K562 (cell line): ENCODE data around the gene MYO18A. TPM values are rescaled to one million over a fixed set of nuclear protein-coding genes. Genes with fewer than 3 reads are reported as not detected.

Experiments used
- ATAC-seq: fragments of 200-7000 bp; cut with Tn5 transposase; 3 replicates; pipeline ENCODE4 v1.9.1; 2020; ENCODE audit warnings: moderate library complexity
- BruUV-seq: library from RNA; stranded (reverse); fragments of 400-500 nt; replicated peaks from 2 replicates; lab custom pipeline; 2021; lab: Mats Ljungman, UMichigan
- CTCF ChIA-PET: fragments of 300-600 bp; formaldehyde crosslinking; extraction: SDS; loops from one replicate; lab custom pipeline; 2021; ENCODE audit warnings: low intra/inter-chr PET ratio; lab: Yijun Ruan, JAX
- POLR2A ChIA-PET: fragments of 300-600, 350-650 bp; sonication (Branson Sonifier 250); formaldehyde crosslinking; extraction: SDS; loops from one replicate; lab custom pipeline; 2021; ENCODE audit warnings: antibody characterized with exemption, inconsistent platforms; lab: Yijun Ruan, JAX
- DNase-seq, 4 experiments: peaks; one replicate each; pipeline versions ENCODE4 v3.0.0 to v3.0.0-alpha.2; 2011 to 2018; ENCODE audit warnings: low spot score in 3 of 4, mixed read lengths in 3 of 4; ENCODE audit errors: extremely low read depth in 1 of 4
- FAIRE-seq: peaks from 2 replicates; lab custom pipeline; 2011; peaks lifted over from hg19 to GRCh38; lab: Jason Lieb, UNC
- H2AFZ ChIP-seq: 2 replicates; pipeline ENCODE4 v1.6.0; 2011; ENCODE audit warnings: low read depth, low read length, control low read depth, inconsistent platforms
- H3K27ac ChIP-seq: fragments of 200-600 bp; 3 replicates; pipeline ENCODE4 v1.8.0; 2011; ENCODE audit warnings: low read depth, mild to moderate bottlenecking, control low read depth, inconsistent platforms, low read length, moderate library complexity, mixed read lengths; ENCODE audit errors: extremely low read depth
- H3K27me3 ChIP-seq, 2 experiments: fragments of 300-600 bp in 1 of 2; 2 replicates in 1 of 2; 3 replicates in 1 of 2; pipeline versions ENCODE4 v1.6.0 to v1.8.0; 2011; ENCODE audit warnings: inconsistent platforms in 2 of 2, low read length in 2 of 2, mild to moderate bottlenecking in 1 of 2, mixed read lengths in 1 of 2, moderate library complexity in 1 of 2; ENCODE audit not compliant: control insufficient read depth in 2 of 2, insufficient read depth in 2 of 2
- H3K36me3 ChIP-seq: fragments of 300-600 bp; 3 replicates; pipeline ENCODE4 v1.8.0; 2011; ENCODE audit warnings: mild to moderate bottlenecking, low read length, inconsistent platforms; ENCODE audit not compliant: control insufficient read depth, insufficient read depth
- H3K4me1 ChIP-seq, 2 experiments: fragments of 200-600 bp in 1 of 2; replicated peaks in 1 of 2; 2 replicates in 1 of 2; 3 replicates in 1 of 2; pipeline versions ENCODE4 v1.5.1 to v1.8.0; 2011; ENCODE audit warnings: inconsistent platforms in 2 of 2, low read length in 2 of 2, mild to moderate bottlenecking in 1 of 2, mixed read lengths in 1 of 2, moderate library complexity in 1 of 2; ENCODE audit not compliant: control insufficient read depth in 2 of 2, insufficient read depth in 2 of 2
- H3K4me2 ChIP-seq: 2 replicates; pipeline ENCODE4 v1.6.1; 2011; ENCODE audit warnings: low read length, control low read depth, inconsistent platforms, mixed read lengths; ENCODE audit not compliant: insufficient read depth
- H3K4me3 ChIP-seq: fragments of 200-600 bp; sonication (generic), shearing (Covaris generic); 2 replicates; pipeline ENCODE4 v1.5.1; 2016; ENCODE audit warnings: control low read depth, inconsistent platforms
- H3K79me2 ChIP-seq: fragments of 200-600 bp; 3 replicates; pipeline ENCODE4 v1.8.0; 2011; ENCODE audit warnings: low read length, inconsistent platforms; ENCODE audit not compliant: control insufficient read depth, insufficient read depth
- H3K9ac ChIP-seq, 2 experiments: 2 replicates each; pipeline versions ENCODE4 v1.6.0 to v1.6.1; 2011; ENCODE audit warnings: low read depth in 2 of 2, low read length in 2 of 2, control low read depth in 1 of 2, inconsistent platforms in 1 of 2, mild to moderate bottlenecking in 1 of 2, mixed read lengths in 1 of 2; ENCODE audit not compliant: insufficient read depth in 1 of 2
- H3K9me1 ChIP-seq: one replicate; pipeline ENCODE4 v1.6.0; 2011; ENCODE audit warnings: inconsistent platforms, mild to moderate bottlenecking, low read length, moderate library complexity; ENCODE audit not compliant: control insufficient read depth, insufficient read depth
- H3K9me3 ChIP-seq: replicated peaks from 2 replicates; pipeline ENCODE4 v1.5.1; 2011; ENCODE audit warnings: low read depth, low read length, inconsistent platforms; ENCODE audit not compliant: control insufficient read depth, insufficient read depth
- H4K20me1 ChIP-seq: replicated peaks from 2 replicates; pipeline ENCODE4 v1.6.1; 2011; ENCODE audit warnings: low read length, inconsistent platforms, mixed read lengths; ENCODE audit not compliant: control insufficient read depth, insufficient read depth
- BDP1 ChIP-seq: IDR thresholded peaks from 3 replicates; pipeline ENCODE4 v1.6.1; 2011; ENCODE audit not compliant: insufficient read length, insufficient read depth
- GATA2 ChIP-seq: sonication (generic); formaldehyde crosslinking; IDR thresholded peaks from 2 replicates; pipeline ENCODE4 v1.4.0; 2020; ENCODE audit warnings: mild to moderate bottlenecking, missing genetic modification reagents
- MAX ChIP-seq: sonication (generic); formaldehyde crosslinking; IDR thresholded peaks from 2 replicates; pipeline ENCODE4 v1.9.0; 2022; ENCODE audit warnings: mild to moderate bottlenecking, missing genetic modification reagents
- NFIC ChIP-seq: fragments of 450-650 bp; IDR thresholded peaks from 2 replicates; pipeline ENCODE4 v1.6.1; 2017; ENCODE audit warnings: mild to moderate bottlenecking, inconsistent platforms
- ZFP30 ChIP-seq: fragments of 250-450 bp; sonication (Bioruptor Pico); IDR thresholded peaks from 2 replicates; pipeline ENCODE4 v1.8.0; 2022; ENCODE audit warnings: moderate library complexity, mild to moderate bottlenecking, inconsistent platforms, borderline replicate concordance
- ZNF133 ChIP-seq: fragments of 250-450 bp; sonication (Bioruptor Pico); IDR thresholded peaks from 2 replicates; pipeline ENCODE4 v1.4.0; 2020; ENCODE audit warnings: mild to moderate bottlenecking
- ZNF644 ChIP-seq: fragments of 200-800 bp; sonication (Bioruptor generic); IDR thresholded peaks from 2 replicates; pipeline ENCODE4 v1.6.1; 2016; ENCODE audit warnings: low read depth, missing genetic modification characterization, missing compliant biosample characterization
- ZNF785 ChIP-seq: fragments of 250-450 bp; sonication (Bioruptor Pico); IDR thresholded peaks from 2 replicates; pipeline ENCODE4 v1.4.0; 2020; ENCODE audit warnings: mild to moderate bottlenecking
- WGBS: fragments of 100-300 bp; shearing (Covaris generic); methylation state at CpG from one replicate; pipeline ENCODE4 v1.1.6; 2016; ENCODE audit warnings: low coverage, mixed read lengths; ENCODE audit not compliant: insufficient coverage; ENCODE audit errors: missing lambda C conversion rate; 5-methylcytosine and 5-hydroxymethylcytosine counted together
- in situ Hi-C: fragments of 300-500 bp; cut with MboI; formaldehyde crosslinking; loops from 4 replicates; pipeline ENCODE4 v1.15.0; 2018; ENCODE audit warnings: inconsistent platforms, mixed read lengths
- intact Hi-C: fragments of 100-400 bp; cut with micrococcal nuclease; formaldehyde crosslinking; loops from 2 replicates; pipeline ENCODE4 v1.14.2; 2022
- polyA plus RNA-seq, 8 experiments: library from polyadenylated mRNA; depleted of rRNA in 4 of 8; stranded (reverse) in 5 of 8; unstranded in 3 of 8; fragments of >200 nt; fragmentation: Nextera tagmentation in 2 of 8; fragmentation: Illumina TruSeq in 1 of 8; extraction: Ambion mirVana in 2 of 8; extraction: Trizol in 1 of 8; gene quantifications; 2 replicates each; pipeline versions ENCODE4 v1.2.1 to v1.2.3, GENCODE V29; 2011 to 2014; ENCODE audit warnings: inconsistent platforms in 1 of 8, missing spikeins in 1 of 8
- total RNA-seq, 7 experiments: library from RNA; depleted of rRNA in 6 of 7; stranded (reverse); fragments of >200 nt in 6 of 7; fragmentation: Illumina TruSeq in 2 of 7; extraction: Trizol in 2 of 7; gene quantifications; 2 replicates each; pipeline versions ENCODE4 v1.2.1 to v1.2.3, GENCODE V29; 2011 to 2021; ENCODE audit warnings: low replicate concordance in 1 of 7
- TF ChIP-seq, protein P1 (sequence below): fragments of 250-450 bp; sonication (Bioruptor Pico); IDR thresholded peaks from 2 replicates; pipeline ENCODE4 v1.4.0; 2020; ENCODE audit warnings: mild to moderate bottlenecking
- TF ChIP-seq, protein P2 (sequence below): fragments of 450-650 bp; formaldehyde crosslinking; IDR thresholded peaks from 2 replicates; pipeline ENCODE4 v1.4.0; 2022; ENCODE audit warnings: missing genetic modification characterization

MYO18A gene
- total and polyA plus RNA-seq, 9 of the 15 experiments (the other 6 are each of a cell fraction or from before 2014, with no cell fraction given), result 2.5 to 65.4 (median 17.1) TPM

- Histone ChIP-seq H3K4me1 (peaks cover 50 to 60% of the 10 kb centered on the region in 2 experiments), H3K4me3 (no peak overlapping the region), H3K27me3 (no peaks in the 10 kb centered on the region), H3K27ac (peak overlapping the region; percentile 50), H3K9me1 (peaks cover 4% of the 10 kb centered on the region), H3K9me3 (no peaks in the 10 kb centered on the region), H3K4me2 (peak overlapping the region; percentile 36), H3K79me2 (peaks cover 92% of the 10 kb centered on the region), H4K20me1 (peaks cover 5% of the 10 kb centered on the region; the same call in 1 of the 2 replicates), H3K36me3 (peaks cover 13% of the 10 kb centered on the region; the same call in 2 of the 3 replicates), H3K9ac (peak overlapping the region; percentile 19 to 77; a peak in 3 of 4 replicates), H2AFZ (peak overlapping the region; percentile 57)
- ATAC-seq (peak; percentile 71), FAIRE-seq (peak; percentile 93), DNase-seq (peak; percentile 47 to 87 (median 57))
- ChIA-PET POLR2A (interaction anchor here (0.5 to 1.5 kb wide), 9 partner anchors 10 to 147 kb away, joined by 3 to 7 read pairs (median 3); no protein-coding TSS in a partner anchor), CTCF (interaction anchor here (1.0 to 1.2 kb wide), 2 partner anchors 22 to 146 kb away, joined by 3 to 5 read pairs; no protein-coding TSS in a partner anchor)
- WGBS, result 33% methylated on average over 9 of the region's 12 CpGs
- in situ Hi-C loops, result loop anchor here (5.0 kb wide), 2 partner anchors 37 to 67 kb away; partner anchors contain the start of gene MYO18A
- intact Hi-C loops, result loop anchor here (10.0 kb wide), 4 partner anchors 99 to 469 kb away; partner anchors contain the start of gene CRYBA1
- no TSS peak for BruUV-seq
- TF ChIP-seq ZFP30 (CRISPR knock-in tag), result no peak
- TF ChIP-seq, protein P1, sequence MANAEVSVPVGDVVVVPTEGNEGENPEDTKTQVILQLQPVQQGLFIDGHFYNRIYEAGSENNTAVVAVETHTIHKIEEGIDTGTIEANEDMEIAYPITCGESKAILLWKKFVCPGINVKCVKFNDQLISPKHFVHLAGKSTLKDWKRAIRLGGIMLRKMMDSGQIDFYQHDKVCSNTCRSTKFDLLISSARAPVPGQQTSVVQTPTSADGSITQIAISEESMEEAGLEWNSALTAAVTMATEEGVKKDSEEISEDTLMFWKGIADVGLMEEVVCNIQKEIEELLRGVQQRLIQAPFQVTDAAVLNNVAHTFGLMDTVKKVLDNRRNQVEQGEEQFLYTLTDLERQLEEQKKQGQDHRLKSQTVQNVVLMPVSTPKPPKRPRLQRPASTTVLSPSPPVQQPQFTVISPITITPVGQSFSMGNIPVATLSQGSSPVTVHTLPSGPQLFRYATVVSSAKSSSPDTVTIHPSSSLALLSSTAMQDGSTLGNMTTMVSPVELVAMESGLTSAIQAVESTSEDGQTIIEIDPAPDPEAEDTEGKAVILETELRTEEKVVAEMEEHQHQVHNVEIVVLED (CRISPR knock-in tag), result no peak
- TF ChIP-seq GATA2 (CRISPR knock-in tag), result no peak
- no peak for TF ChIP-seq BDP1
- TF ChIP-seq, protein P2, sequence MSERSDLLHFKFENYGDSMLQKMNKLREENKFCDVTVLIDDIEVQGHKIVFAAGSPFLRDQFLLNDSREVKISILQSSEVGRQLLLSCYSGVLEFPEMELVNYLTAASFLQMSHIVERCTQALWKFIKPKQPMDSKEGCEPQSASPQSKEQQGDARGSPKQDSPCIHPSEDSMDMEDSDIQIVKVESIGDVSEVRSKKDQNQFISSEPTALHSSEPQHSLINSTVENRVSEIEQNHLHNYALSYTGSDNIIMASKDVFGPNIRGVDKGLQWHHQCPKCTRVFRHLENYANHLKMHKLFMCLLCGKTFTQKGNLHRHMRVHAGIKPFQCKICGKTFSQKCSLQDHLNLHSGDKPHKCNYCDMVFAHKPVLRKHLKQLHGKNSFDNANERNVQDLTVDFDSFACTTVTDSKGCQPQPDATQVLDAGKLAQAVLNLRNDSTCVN, result peak; percentile 71; the same call in 1 of the 2 replicates
- TF ChIP-seq NFIC, result peak; percentile 33; the same call in 1 of the 2 replicates
- TF ChIP-seq ZNF133, result no peak
- TF ChIP-seq ZNF644 (tag), result no peak
- 0 out of 2 replicates have a peak, but pooled peaks have one; percentile 15 for TF ChIP-seq MAX (CRISPR knock-in tag)
- no peak for TF ChIP-seq ZNF785 (CRISPR knock-in tag)
These were observed 34.7 kb downstream of the MYO18A start for GRCh38 chr17:29145289-29146073.
